Stomach (tissue), 9 donors: Measurements from ENCODE around the gene TCFL5. TPM values are rescaled to one million over a fixed set of nuclear protein-coding genes. Genes with fewer than 3 reads are reported as not detected.

Experiments used
- DNase-seq, 2 donors: peaks; one replicate each; pipeline versions ENCODE4 v3.0.0 to v3.0.0-alpha.2; 2013 to 2019
- H3K27ac ChIP-seq, 5 donors: fragments of 200-600 bp in 4 of 5; sonication (generic) in 4 of 5; one replicate each; pipeline ENCODE4 v1.5.1; 2013 to 2019; ENCODE audit warnings: mild to moderate bottlenecking in 1 of 5, moderate library complexity in 1 of 5
- H3K27me3 ChIP-seq, 3 donors: fragments of 200-600 bp; sonication (generic); one replicate each; pipeline ENCODE4 v1.5.1; 2017 to 2019; ENCODE audit warnings: mixed run types in 1 of 3
- H3K36me3 ChIP-seq, 4 donors: fragments of 200-600 bp; sonication (generic); 1 replicate in 3 of 4; 2 replicates in 1 of 4; pipeline ENCODE4 v1.5.1; 2016 to 2019
- H3K4me1 ChIP-seq, 4 donors: fragments of 200-600 bp; sonication (generic); one replicate each; pipeline ENCODE4 v1.5.1; 2016 to 2019
- H3K4me3 ChIP-seq, 4 donors: fragments of 200-600 bp; sonication (generic) in 3 of 4; one replicate each; pipeline ENCODE4 v1.5.1; 2016 to 2019; ENCODE audit warnings: mild to moderate bottlenecking in 1 of 4
- H3K9me3 ChIP-seq, 4 donors: fragments of 200-600 bp; sonication (generic); one replicate each; pipeline ENCODE4 v1.5.1; 2016 to 2019
- EP300 ChIP-seq: sonication (generic); formaldehyde crosslinking; IDR thresholded peaks from one replicate; pipeline ENCODE4 v1.6.1; 2017; ENCODE audit warnings: antibody characterized with exemption
- POLR2A ChIP-seq, 4 donors: fragments of 450-650 bp; IDR thresholded peaks; one replicate each; pipeline ENCODE4 v1.6.1; 2016; ENCODE audit warnings: antibody characterized with exemption in 4 of 4, control low read depth in 2 of 4, mild to moderate bottlenecking in 1 of 4, moderate library complexity in 1 of 4
- POLR2AphosphoS5 ChIP-seq, 3 donors: sonication (generic); formaldehyde crosslinking; IDR thresholded peaks; one replicate each; pipeline ENCODE4 v1.6.1; 2016; ENCODE audit warnings: antibody characterized with exemption in 3 of 3
- WGBS, 5 donors: extraction: QIAGEN DNeasy Blood & Tissue Kit in 3 of 5; methylation state at CpG; one replicate each; pipeline versions ENCODE4 v1.1.5 to v1.1.7; 2013 to 2018; 5-methylcytosine and 5-hydroxymethylcytosine counted together
- intact Hi-C: fragments of 100-400 bp; cut with DNase I; formaldehyde crosslinking; loops from one replicate; pipeline ENCODE4 v1.15.1; 2023; ENCODE audit warnings: low total_unique reads
- polyA plus RNA-seq, 3 donors: library from polyadenylated mRNA; stranded (reverse); fragments of 200-250 nt; gene quantifications; one replicate each; pipeline ENCODE4 v1.2.3, GENCODE V29; 2013
- total RNA-seq, 5 donors: library from RNA; depleted of rRNA; stranded (reverse); fragments of >200 nt; gene quantifications; one replicate each; pipeline versions ENCODE4 v1.1.0 to v1.2.3, GENCODE V29; 2014 to 2016
- TF ChIP-seq, protein P1 (sequence below), 7 experiments: fragments of 450-650 bp in 4 of 7; fragments of 200-600 bp in 3 of 7; sonication (generic) in 3 of 7; IDR thresholded peaks; one replicate each; pipeline ENCODE4 v1.5.1; 2016 to 2019; ENCODE audit warnings: antibody characterized with exemption in 7 of 7, control low read depth in 2 of 7, mild to moderate bottlenecking in 1 of 7
- donor health status: healthy with polysubstance abuse.
- donor health status: Bipolar disorder and iron deficiency.
- donor health status: healthy.

Gene TCFL5
- total and polyA plus RNA-seq, 8 donors, result 3.0 to 29.5 (median 5.7) TPM

DNA sequence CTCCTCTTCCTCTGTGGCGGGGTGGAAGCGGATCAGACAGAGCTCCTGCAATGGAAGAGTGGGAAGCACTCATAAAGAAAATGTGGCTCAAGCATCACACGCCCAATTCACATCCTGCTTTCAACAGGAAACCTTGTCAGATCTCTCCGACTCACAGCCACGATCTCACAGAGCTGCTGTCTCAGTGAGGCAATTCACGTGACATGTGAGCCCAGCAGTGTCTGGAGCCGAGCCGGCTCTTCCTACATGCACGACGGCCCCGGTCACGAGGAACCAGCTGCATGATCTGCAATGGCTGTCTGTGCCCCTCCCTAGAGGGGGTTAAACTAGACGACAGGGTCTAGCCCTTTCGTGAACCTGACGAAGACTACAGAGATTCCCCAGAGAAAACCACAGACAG lies 29.5 kb upstream of the TCFL5 start:
- H3K9me3 ChIP-seq, result no peaks in the 10 kb centered on the region
- H3K36me3 ChIP-seq, result peaks cover 90 to 100% (median 99%) of the 10 kb centered on the region in 4 donors
- H3K4me3 ChIP-seq, result no peak overlapping the region
- no peak for DNase-seq
- no peaks in the 10 kb centered on the region for H3K27me3 ChIP-seq
- WGBS, 5 donors, result 81 to 95% (median 88%) methylated on average over 12 to 15 of the region's 15 CpGs
- no peak overlapping the region for H3K27ac ChIP-seq
- TF ChIP-seq POLR2AphosphoS5 (IDR thresholded peaks at IDR 0.05) (no peak), POLR2A (IDR thresholded peaks at IDR 0.05) (no peak), EP300 (no peak)
- TF ChIP-seq, protein P1, sequence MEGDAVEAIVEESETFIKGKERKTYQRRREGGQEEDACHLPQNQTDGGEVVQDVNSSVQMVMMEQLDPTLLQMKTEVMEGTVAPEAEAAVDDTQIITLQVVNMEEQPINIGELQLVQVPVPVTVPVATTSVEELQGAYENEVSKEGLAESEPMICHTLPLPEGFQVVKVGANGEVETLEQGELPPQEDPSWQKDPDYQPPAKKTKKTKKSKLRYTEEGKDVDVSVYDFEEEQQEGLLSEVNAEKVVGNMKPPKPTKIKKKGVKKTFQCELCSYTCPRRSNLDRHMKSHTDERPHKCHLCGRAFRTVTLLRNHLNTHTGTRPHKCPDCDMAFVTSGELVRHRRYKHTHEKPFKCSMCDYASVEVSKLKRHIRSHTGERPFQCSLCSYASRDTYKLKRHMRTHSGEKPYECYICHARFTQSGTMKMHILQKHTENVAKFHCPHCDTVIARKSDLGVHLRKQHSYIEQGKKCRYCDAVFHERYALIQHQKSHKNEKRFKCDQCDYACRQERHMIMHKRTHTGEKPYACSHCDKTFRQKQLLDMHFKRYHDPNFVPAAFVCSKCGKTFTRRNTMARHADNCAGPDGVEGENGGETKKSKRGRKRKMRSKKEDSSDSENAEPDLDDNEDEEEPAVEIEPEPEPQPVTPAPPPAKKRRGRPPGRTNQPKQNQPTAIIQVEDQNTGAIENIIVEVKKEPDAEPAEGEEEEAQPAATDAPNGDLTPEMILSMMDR (IDR thresholded peaks at IDR 0.05), result no peak
- H3K4me1 ChIP-seq, result peaks cover 0 to 18% (median 10%) of the 10 kb centered on the region in 4 donors
- intact Hi-C loops, result no loop called here

DNA sequence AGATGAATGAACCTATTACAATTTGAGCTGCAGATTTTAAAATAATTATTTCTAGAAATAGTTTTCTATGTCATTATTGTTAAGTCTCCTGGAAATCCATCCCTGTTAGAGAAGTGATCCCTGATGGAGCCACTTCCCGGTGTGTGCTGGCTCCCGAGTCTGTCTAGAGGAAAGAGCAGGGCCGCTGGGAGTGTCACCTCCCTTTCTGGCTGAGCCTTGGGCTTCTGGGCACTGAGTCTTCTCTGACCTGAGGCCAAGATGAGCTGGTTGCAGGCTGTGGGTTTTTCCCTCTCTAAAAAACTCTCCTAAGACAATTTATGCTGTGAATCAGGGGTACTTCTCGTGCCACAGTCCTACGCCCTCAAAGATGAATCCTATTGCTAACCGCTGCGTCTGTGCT lies 28.8 kb upstream of the TCFL5 start:
- Histone ChIP-seq H3K4me1 (peaks cover 0 to 18% (median 10%) of the 10 kb centered on the region in 4 donors), H3K4me3 (no peak overlapping the region), H3K9me3 (no peaks in the 10 kb centered on the region), H3K27me3 (no peaks in the 10 kb centered on the region), H3K36me3 (peaks cover 84 to 100% (median 95%) of the 10 kb centered on the region in 4 donors), H3K27ac (no peak overlapping the region)
- DNase-seq, result no peak
- 88 to 95% (median 93%) methylated on average over 7 of the region's 7 CpGs for WGBS, 5 donors
- intact Hi-C loops, result no loop called here
- TF ChIP-seq POLR2AphosphoS5 (IDR thresholded peaks at IDR 0.05), result no peak
- TF ChIP-seq POLR2A (IDR thresholded peaks at IDR 0.05), result no peak
- TF ChIP-seq, protein P1 (IDR thresholded peaks at IDR 0.05), result no peak
- no peak for TF ChIP-seq EP300

DNA sequence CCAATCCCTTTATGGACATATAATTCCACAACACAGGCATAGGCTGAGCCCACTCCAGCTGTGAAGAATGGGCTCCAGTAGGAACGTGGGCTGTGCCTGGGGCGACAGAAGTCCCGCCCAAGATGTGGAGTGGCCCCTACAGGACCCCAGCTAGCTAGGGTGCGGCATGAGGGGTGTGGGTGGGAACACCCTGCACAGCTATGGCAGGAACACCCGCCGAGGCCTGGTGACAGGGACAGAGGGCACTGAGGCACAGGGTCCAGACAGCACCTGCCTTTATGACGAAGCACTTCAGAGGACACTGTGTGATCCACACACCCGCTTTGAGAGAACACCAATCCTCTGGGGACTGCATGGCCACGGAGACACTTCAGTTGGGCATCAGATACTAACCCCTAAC lies 28.2 kb upstream of the TCFL5 start:
- no peak overlapping the region for H3K4me3 ChIP-seq
- WGBS, 5 donors, result 88 to 93% (median 91%) methylated on average over 8 to 9 of the region's 9 CpGs
- intact Hi-C loops, result no loop called here
- no peak for DNase-seq
- H3K27ac ChIP-seq, result no peak overlapping the region
- H3K4me1 ChIP-seq, result peaks cover 0 to 18% (median 10%) of the 10 kb centered on the region in 4 donors
- TF ChIP-seq POLR2AphosphoS5 (IDR thresholded peaks at IDR 0.05), result no peak
- TF ChIP-seq EP300, result no peak
- no peak for TF ChIP-seq POLR2A (IDR thresholded peaks at IDR 0.05)
- TF ChIP-seq, protein P1 (IDR thresholded peaks at IDR 0.05), result no peak
- H3K36me3 ChIP-seq, result peaks cover 78 to 94% (median 89%) of the 10 kb centered on the region in 4 donors
- no peaks in the 10 kb centered on the region for H3K9me3 ChIP-seq
- H3K27me3 ChIP-seq, result no peaks in the 10 kb centered on the region

- DNase-seq, result no peak
- Histone ChIP-seq H3K4me1 (peaks cover 0 to 18% (median 10%) of the 10 kb centered on the region in 4 donors), H3K36me3 (peaks cover 74 to 90% (median 85%) of the 10 kb centered on the region in 4 donors), H3K4me3 (no peak overlapping the region), H3K27me3 (no peaks in the 10 kb centered on the region), H3K9me3 (no peaks in the 10 kb centered on the region), H3K27ac (no peak overlapping the region)
- intact Hi-C loops, result no loop called here
- TF ChIP-seq POLR2A (IDR thresholded peaks at IDR 0.05), result no peak
- no peak for TF ChIP-seq EP300
- TF ChIP-seq, protein P1 (IDR thresholded peaks at IDR 0.05), result no peak
- TF ChIP-seq POLR2AphosphoS5 (IDR thresholded peaks at IDR 0.05), result no peak
- 92 to 96% (median 93%) methylated on average over 8 of the region's 8 CpGs for WGBS, 5 donors
Measured at GRCh38 chr20:62889411-62889810, 27.8 kb upstream of the TCFL5 start.
